ES-I3 (cell line): ENCODE data around the gene HOXA7.

Experiments used
- H3K36me3 ChIP-seq: 2 replicates; pipeline ENCODE4 v1.6.1; 2013; ENCODE audit warnings: mild to moderate bottlenecking, low read length, control low read depth, moderate library complexity; ENCODE audit not compliant: insufficient read depth
- H3K4me1 ChIP-seq: 2 replicates; pipeline ENCODE4 v1.6.1; 2013; ENCODE audit warnings: mild to moderate bottlenecking, control low read depth, low read length; ENCODE audit not compliant: insufficient read depth
- H3K9ac ChIP-seq: 2 replicates; pipeline ENCODE4 v1.6.1; 2013; ENCODE audit warnings: low read depth, mild to moderate bottlenecking, low read length, moderate library complexity
- H3K9me3 ChIP-seq: 2 replicates; pipeline ENCODE4 v1.6.1; 2013; ENCODE audit warnings: mild to moderate bottlenecking, low read length, moderate library complexity; ENCODE audit not compliant: control insufficient read depth, insufficient read depth

The HOXA7 gene

DNA sequence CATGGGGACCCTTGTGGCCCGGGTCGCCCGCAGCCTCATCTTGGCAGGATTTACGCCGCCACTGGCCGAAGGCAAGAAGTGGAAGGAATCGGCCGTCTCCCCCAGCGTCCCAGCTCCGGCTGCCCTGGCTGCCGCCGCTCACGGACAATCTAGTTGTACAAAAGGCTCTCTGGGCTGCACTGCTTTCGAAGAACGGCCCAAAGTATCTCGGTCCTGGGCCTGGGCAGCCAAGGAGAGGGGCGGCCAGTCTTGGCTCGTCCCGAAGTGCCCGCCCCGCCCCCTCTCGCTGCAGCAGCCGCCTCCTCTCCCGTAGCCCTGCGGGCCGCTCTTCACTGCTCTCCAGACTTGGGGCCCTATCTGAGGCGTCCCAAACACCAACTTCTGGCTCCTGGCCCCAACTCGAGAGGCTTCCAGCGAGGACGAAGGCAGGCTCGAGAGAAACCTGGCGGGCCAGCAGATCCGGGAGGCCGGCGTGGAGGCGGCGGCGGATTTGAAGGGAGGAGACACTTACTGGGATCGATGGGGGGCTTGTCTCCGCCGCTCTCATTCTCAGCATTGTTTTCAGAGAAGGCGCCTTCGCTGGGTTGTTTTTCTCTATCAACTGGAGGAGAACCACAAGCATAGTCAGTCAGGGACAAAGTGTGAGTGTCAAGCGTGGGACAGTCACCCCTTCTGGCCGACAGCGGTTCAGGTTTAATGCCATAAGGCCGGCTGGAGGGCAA is 8.1 kb upstream of the HOXA7 start:
- Histone ChIP-seq H3K36me3 (no peaks in the 10 kb centered on the region), H3K9me3 (no peaks in the 10 kb centered on the region), H3K4me1 (0 out of 2 replicates have a peak, but pooled peaks cover 3% of the 10 kb centered on the region), H3K9ac (no peak overlapping the region; the same call in 1 of the 2 replicates)

DNA sequence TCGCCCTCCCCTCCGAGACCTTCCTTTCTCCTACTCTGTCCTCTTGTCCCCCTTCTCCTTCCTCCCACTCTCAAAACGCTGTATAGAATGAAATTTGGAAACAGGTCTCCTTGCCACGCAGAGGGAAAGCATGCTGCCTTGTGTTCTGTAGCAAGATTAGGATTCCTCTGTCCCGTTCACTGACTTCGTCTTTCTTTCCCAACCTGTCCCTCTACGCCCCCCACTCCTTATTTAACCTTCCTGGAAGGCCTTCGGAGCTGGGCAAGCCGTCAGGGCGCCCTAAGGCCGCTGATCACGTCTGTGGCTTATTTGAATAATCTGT is 7.5 kb upstream of the HOXA7 start:
- Histone ChIP-seq H3K4me1 (0 out of 2 replicates have a peak, but pooled peaks cover 3% of the 10 kb centered on the region), H3K36me3 (no peaks in the 10 kb centered on the region), H3K9me3 (no peaks in the 10 kb centered on the region), H3K9ac (no peak overlapping the region; the same call in 1 of the 2 replicates)

DNA sequence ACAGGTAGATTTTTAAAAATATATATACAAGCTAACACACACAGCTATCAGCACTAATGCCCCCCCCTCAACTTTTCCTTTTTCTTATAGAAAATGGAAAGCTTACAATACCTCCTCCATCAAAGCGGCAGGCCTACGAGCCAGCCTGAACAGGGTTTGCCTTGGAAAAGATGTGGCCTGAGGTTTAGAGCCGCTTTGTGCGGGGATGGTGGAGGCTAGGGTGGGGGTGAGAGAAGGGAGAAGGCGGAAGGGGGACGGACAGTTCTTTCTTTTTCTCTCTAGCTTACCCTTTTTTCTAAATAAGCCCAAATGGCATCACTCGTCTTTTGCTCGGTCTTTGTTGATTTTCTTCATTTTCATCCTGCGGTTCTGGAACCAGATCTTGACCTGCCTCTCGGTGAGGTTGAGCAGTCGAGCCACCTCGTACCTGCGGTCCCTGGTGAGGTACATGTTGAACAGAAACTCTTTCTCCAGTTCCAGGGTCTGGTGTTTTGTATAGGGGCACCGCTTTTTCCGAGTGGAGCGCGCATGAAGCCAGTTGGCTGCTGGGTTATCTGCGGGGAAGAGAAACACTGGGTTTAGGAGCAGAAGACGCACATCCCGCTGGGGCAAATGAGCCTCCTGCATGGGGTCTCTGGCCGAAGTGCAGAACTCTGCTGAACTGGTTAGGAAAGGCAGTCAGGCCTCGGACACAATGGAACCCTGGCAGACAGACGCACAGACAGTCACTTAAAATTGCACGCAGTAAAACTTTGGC is 7.0 kb upstream of the HOXA7 start:
- H3K36me3 ChIP-seq = no peaks in the 10 kb centered on the region
- no peak overlapping the region for H3K9ac ChIP-seq
- no peaks in the 10 kb centered on the region for H3K9me3 ChIP-seq
- H3K4me1 ChIP-seq = 0 out of 2 replicates have a peak, but pooled peaks cover 3% of the 10 kb centered on the region

DNA sequence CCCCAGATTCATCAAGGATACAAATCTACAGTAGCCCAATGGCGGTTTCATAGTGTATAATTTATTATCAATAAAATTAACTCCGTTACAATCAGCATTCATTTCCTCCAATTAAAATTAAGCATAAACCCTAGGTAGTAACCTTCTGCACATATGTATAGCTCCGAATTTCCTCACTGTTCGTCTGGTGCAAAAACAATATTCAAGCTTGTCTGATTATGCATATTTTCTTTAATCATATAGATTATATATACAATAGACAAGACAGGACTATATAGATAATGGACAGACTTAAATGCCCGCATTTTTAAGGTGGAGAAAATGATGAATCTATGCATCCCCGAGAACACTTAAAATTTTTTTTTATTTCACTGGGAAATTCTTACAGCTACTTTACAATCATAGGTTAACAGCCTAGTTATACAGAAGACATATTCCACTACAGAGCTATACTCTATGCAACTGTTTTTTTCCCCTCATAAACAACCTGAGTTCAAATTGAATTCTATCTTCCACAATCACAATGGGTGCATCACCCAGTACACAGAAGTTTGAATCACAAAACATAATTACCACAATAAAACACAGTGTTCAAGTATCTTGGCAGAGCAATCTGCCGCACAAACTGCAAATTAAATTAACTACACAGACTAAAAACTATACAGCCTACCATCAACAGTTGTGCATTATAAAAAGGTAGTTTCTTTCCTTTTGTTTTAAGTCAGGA is 6.2 kb upstream of the HOXA7 start:
- H3K36me3 ChIP-seq = no peaks in the 10 kb centered on the region
- H3K4me1 ChIP-seq = 0 out of 2 replicates have a peak, but pooled peaks cover 3% of the 10 kb centered on the region
- no peaks in the 10 kb centered on the region for H3K9me3 ChIP-seq
- H3K9ac ChIP-seq = no peak overlapping the region

DNA sequence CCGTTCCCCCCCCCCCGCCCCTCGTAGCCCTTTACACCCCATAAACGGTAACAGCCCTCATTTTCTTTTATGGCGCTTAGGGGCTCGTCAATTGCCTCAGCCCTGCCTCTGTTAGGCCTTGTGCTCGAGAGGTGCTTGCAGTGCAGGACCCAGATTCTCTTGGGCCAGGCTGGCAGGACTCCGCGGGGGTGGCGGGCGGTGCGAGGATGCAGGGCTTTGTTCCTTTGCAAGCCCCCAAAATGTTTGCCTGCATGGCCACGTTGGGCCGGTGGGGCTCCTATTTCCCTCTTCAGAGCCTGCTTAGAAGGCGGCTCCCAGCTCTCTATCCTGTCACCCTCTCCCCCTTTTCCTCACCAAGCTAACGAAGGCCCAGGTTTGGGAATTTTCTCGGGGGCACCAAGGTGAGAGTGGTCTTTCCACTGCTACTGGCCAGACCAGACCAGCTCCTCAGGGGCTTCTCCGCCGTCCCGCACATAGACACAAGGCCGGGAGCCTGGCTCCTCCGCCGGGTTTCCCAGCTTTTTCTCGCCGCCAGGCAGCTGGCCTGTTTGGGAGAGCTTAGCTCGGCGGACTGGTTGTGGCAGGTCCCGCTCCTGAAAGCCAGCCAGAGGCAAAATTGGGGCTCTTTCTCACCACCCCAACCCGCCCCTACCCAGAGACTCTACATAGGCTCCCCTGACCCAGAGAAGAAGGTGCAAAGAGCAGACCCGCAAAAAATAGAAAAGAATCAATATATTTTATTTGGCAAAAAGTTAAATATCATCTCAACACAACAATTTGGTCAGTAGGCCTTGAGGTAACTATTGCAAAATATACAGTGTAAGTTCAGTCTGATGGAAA is 5.5 kb upstream of the HOXA7 start:
- Histone ChIP-seq H3K9ac (no peak overlapping the region), H3K4me1 (0 out of 2 replicates have a peak, but pooled peaks cover 3% of the 10 kb centered on the region), H3K36me3 (no peaks in the 10 kb centered on the region), H3K9me3 (no peaks in the 10 kb centered on the region)

DNA sequence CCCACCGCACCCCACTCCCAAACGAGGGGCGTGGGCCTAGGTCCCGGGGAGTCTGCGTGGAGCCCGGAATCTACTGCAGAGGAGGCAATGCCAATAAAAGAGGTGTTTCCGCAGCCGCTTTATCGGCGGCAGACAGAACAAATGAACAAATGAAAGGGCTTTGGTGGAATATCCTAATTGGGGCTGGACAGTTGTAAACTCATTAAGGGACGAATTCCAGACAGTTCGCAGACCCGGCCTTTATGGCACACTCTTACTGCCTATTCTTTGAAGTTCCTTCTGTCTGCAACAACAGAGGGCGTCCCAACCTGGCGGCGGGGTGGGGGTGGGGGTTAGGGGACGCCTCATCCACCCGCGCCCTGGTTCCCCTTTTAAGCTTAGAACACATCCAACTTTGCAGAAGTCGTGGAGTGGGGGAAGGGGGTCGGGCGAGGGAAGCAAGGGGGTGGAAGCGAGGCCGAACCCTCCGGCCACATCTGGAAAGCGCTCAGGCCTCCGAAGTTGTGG is 4.8 kb upstream of the HOXA7 start:
- peaks cover 2% of the 10 kb centered on the region; the same call in 1 of the 2 replicates for H3K9me3 ChIP-seq
- H3K9ac ChIP-seq = peak overlapping the region; percentile 61; the same call in 1 of the 2 replicates
- no peaks in the 10 kb centered on the region for H3K36me3 ChIP-seq
- H3K4me1 ChIP-seq = no peaks in the 10 kb centered on the region

DNA sequence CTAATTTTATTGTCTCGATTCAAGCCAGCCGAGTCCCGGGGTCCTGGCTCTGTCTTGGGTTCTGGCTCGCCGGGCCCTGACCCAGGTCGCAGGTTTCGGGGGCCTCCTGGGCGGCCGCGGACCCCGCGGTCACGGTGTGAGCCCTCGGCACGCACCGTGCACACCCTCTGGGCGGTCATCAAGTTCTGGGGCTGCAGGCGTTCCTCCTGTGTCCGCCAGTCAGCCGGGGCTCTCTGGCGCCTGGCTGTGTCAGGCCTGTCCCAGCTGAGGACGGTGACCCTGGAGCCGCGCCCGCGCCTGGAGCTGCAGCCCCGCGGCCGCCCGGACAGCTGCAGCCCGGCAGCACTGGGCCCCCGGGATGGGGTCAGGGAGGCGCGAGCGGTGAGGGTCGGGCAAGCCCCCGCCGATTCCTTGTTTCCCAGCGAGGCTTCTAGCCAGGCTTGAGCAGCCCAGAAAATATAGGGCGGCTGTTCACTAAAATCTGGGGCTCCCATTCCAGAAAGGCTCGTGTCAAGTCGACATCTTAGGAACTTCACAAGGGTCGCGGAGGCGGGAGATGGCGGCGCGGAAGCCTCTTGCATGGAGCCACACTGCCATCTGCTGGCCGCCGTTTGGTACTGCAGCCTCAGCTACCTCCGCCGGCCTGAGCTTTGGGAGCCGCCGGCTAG is 4.2 kb upstream of the HOXA7 start:
- H3K4me1 ChIP-seq = no peaks in the 10 kb centered on the region
- H3K9ac ChIP-seq = peak overlapping the region; percentile 61; the same call in 1 of the 2 replicates
- H3K36me3 ChIP-seq = no peaks in the 10 kb centered on the region

DNA sequence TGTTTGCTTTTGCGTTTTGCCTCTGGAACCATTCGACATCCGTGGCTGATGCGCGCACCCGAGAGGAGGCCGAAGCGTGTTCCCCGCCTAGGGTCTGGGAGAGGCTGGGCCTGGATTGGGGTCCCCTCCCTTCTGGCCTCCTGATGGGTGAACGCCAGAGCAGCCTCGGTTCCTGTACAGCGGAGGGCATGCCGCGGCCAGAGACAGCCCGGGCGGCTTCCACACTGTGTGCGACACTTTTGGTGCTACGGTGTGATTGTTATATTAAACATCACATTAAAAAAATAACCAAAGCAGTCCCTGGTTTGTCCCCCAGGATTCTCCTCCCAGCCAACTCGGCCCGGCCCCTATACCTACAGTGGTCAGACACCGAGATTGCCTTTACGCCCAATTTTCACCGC is 3.7 kb upstream of the HOXA7 start:
- Histone ChIP-seq H3K36me3 (no peaks in the 10 kb centered on the region), H3K9me3 (peaks cover 3% of the 10 kb centered on the region; the same call in 1 of the 2 replicates), H3K9ac (peak overlapping the region; percentile 61; the same call in 1 of the 2 replicates), H3K4me1 (no peaks in the 10 kb centered on the region)

More for the DNA sequence above, 4.2 kb upstream of the HOXA7 start:
- peaks cover 3% of the 10 kb centered on the region; the same call in 1 of the 2 replicates for H3K9me3 ChIP-seq

DNA sequence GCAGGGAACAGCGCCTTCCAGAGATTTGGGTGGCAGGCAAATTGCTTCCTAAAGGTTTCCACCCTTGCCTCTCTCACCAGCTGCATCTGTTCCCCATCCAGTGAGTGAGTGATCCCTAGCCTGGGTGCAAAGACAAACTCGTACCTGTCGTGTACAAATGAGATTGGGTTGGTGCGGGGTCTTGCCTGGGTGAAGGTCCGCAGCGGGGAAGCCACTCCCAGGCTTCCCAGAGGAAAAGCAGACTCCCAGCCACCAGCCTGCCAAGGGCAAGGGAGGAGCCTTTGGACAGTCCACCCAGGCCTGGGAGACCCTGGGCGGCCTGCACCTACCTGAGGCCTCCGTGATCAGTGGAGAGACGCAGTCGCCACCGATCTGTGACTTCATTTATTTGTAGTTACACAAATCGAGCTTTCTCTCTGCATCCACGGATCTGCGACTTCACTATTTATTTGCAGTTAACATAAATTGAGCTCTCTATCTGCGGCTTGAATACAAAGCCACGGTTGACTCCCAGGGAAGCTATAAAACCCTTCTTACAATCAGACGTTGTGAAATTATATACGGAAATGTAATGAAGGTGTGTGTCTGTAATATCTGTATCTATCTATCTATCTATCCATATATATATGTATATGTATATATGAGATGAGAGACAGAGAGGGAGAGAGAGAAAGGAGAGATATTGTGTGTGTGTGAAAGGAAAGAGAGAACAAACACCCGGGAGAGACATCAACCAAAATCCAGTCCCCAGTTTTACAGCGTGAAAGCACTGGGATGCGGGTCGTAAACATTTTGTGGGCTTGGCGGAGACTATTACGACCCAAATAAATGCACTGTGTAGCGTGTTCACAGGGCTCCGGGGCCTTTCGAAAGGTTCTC is 3.0 kb upstream of the HOXA7 start:
- no peaks in the 10 kb centered on the region for H3K36me3 ChIP-seq
- H3K9me3 ChIP-seq = peaks cover 3% of the 10 kb centered on the region; the same call in 1 of the 2 replicates
- no peaks in the 10 kb centered on the region for H3K4me1 ChIP-seq
- H3K9ac ChIP-seq = no peak overlapping the region

DNA sequence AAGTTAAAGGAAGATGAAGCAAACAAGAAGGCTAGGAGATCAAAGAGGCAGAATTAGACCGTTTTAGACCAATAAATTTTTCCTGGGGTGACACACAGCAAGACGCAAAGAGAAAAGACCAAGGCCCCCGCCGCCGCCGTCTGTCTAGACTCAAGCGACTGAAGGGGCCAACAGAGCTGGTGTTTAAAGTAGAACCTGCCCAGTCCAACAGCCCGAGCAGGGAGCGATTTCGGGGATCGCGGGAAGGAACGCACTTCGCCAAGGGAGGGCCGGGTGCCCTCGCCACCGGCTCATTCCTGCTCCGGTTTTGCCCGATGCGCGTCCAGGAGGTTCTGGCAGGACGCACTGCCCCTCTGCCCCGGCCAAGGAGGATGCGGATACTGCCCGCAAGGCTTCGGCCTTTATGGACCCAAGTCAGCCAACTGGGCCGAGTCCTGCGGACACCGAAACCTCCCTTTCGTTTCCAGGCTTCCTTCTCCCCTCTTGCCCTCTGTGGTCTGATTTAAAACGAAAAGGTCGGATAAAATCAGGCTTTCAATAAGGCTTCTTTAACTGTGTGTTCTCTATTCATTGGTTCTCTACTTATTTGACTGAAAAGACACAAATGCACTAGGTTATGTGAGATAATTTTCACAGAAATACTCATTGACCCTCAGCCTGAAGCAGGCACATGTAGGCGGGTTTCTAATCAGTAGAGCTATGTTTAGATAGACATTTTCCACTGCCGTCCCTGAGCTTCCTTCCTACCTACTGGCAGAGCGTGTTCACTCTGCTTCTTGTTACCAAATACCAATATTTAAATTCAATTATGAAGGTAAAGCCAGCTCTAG is 2.2 kb upstream of the HOXA7 start:
- Histone ChIP-seq H3K36me3 (no peaks in the 10 kb centered on the region), H3K9me3 (peaks cover 3% of the 10 kb centered on the region; the same call in 1 of the 2 replicates), H3K9ac (no peak overlapping the region), H3K4me1 (no peaks in the 10 kb centered on the region)

DNA sequence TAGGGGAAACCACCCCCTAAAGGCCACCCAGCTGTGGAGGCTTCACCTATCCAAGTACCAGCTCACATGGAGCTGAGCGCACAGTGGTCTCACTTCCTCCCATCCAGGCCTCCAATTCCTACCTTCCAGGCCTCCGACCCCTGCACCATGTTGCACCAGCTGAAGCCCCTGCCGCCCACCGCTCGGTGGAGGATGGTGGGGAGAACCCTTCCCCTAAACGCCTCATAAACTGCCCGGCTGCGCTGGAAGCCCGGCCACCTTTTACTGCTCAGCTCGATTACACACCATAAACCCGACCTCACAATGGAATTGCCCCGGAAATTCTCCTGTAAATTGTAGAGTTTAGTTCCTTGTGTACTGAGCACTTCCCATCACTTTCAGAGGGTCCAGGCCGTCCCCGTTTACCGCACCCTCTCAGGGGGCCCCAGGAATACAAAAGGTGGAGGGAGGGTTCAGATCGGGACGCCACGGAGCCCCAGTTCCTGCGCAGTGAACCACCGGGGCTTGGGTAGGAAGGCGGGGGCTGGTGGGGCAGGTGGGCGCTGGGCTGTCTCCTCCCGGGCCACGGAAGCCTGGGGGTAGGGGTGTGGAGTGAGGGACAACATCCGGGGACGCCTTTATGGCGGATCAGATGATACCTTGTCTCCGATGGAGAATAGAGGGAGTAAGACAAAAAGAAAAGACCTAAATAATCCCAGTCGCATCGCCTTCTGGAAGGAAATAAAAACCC is 1.4 kb upstream of the HOXA7 start:
- Histone ChIP-seq H3K9ac (no peak overlapping the region), H3K36me3 (no peaks in the 10 kb centered on the region), H3K4me1 (no peaks in the 10 kb centered on the region), H3K9me3 (peaks cover 3% of the 10 kb centered on the region; the same call in 1 of the 2 replicates)
